HepG2 (cell line): ENCODE data around the gene PKDREJ. TPM values are rescaled to one million over a fixed set of nuclear protein-coding genes. Genes with fewer than 3 reads are reported as not detected.
A peak's percentile ranks its signal among the peaks of the same experiment; 100 is the strongest.

ENCODE experiments used
- ATF1 ChIP-seq: IDR thresholded peaks from 2 replicates; pipeline ENCODE4 v1.6.1; 2016; ENCODE audit warnings: mild to moderate bottlenecking, control low read depth
- DMAP1 ChIP-seq: IDR thresholded peaks from 2 replicates; pipeline ENCODE4 v1.6.1; 2016
- ELF3 ChIP-seq: IDR thresholded peaks from 2 replicates; pipeline ENCODE4 v1.6.1; 2016; ENCODE audit warnings: missing genetic modification reagents, missing compliant biosample characterization
- ETV5 ChIP-seq: IDR thresholded peaks from 2 replicates; pipeline ENCODE4 v1.6.1; 2018; ENCODE audit warnings: missing biosample characterization, missing genetic modification reagents, inconsistent platforms, borderline replicate concordance
- ETV6 ChIP-seq: sonication (generic); formaldehyde crosslinking; conservative IDR thresholded peaks from 2 replicates; pipeline ENCODE4 v1.4.0; 2020; ENCODE audit warnings: missing genetic modification reagents
- EZH2 ChIP-seq: conservative IDR thresholded peaks from 2 replicates; pipeline ENCODE4 v1.6.1; 2012; ENCODE audit warnings: mild to moderate bottlenecking, low read depth, low read length, moderate library complexity
- HMG20A ChIP-seq: IDR thresholded peaks from 2 replicates; pipeline ENCODE4 v1.6.1; 2016; ENCODE audit warnings: borderline replicate concordance
- HNF1B ChIP-seq: sonication (generic); formaldehyde crosslinking; IDR thresholded peaks from 2 replicates; pipeline ENCODE4 v1.5.1; 2020; ENCODE audit warnings: mild to moderate bottlenecking, moderate library complexity, missing genetic modification reagents
- ISX ChIP-seq: sonication (generic); formaldehyde crosslinking; conservative IDR thresholded peaks from 2 replicates; pipeline ENCODE4 v1.5.0; 2020; ENCODE audit warnings: missing genetic modification reagents
- JDP2 ChIP-seq: sonication (generic); formaldehyde crosslinking; IDR thresholded peaks from 2 replicates; pipeline ENCODE4 v1.8.1; 2022; ENCODE audit warnings: missing genetic modification reagents, borderline replicate concordance
- KLF9 ChIP-seq: IDR thresholded peaks from 2 replicates; pipeline ENCODE4 v1.6.1; 2016; ENCODE audit warnings: low read depth
- KMT2B ChIP-seq: IDR thresholded peaks from 2 replicates; pipeline ENCODE4 v1.6.1; 2016; ENCODE audit warnings: missing genetic modification reagents, missing compliant biosample characterization
- MIER3 ChIP-seq: IDR thresholded peaks from 2 replicates; pipeline ENCODE4 v1.6.1; 2016; ENCODE audit warnings: missing compliant biosample characterization, borderline replicate concordance
- NFE2 ChIP-seq: sonication (generic); formaldehyde crosslinking; IDR thresholded peaks from 2 replicates; pipeline ENCODE4 v1.4.0; 2020; ENCODE audit warnings: missing genetic modification reagents
- NKX3-1 ChIP-seq: sonication (generic); formaldehyde crosslinking; IDR thresholded peaks from 2 replicates; pipeline ENCODE4 v1.5.0; 2020; ENCODE audit warnings: missing genetic modification reagents
- NR1H2 ChIP-seq: sonication (generic); formaldehyde crosslinking; IDR thresholded peaks from 2 replicates; pipeline ENCODE4 v1.8.1; 2022; ENCODE audit warnings: low read depth, missing genetic modification reagents, borderline replicate concordance
- NRL ChIP-seq: sonication (generic); formaldehyde crosslinking; IDR thresholded peaks from 2 replicates; pipeline ENCODE4 v1.5.0; 2020; ENCODE audit warnings: missing genetic modification reagents, mild to moderate bottlenecking, moderate library complexity, borderline replicate concordance
- SP2 ChIP-seq: sonication (generic); formaldehyde crosslinking; IDR thresholded peaks from 2 replicates; pipeline ENCODE4 v1.5.1; 2020; ENCODE audit warnings: mild to moderate bottlenecking, missing genetic modification reagents
- TAF15 ChIP-seq: fragments of 200-400 bp; formaldehyde crosslinking; IDR thresholded peaks from one replicate; pipeline ENCODE4 v1.6.1; 2018; ENCODE audit warnings: mild to moderate bottlenecking, low read depth, low read length; ENCODE audit not compliant: poor library complexity, severe bottlenecking
- THYN1 ChIP-seq: sonication (generic); formaldehyde crosslinking; IDR thresholded peaks from 2 replicates; pipeline ENCODE4 v1.8.1; 2023; ENCODE audit warnings: low read depth, mild to moderate bottlenecking, moderate library complexity, missing genetic modification reagents, borderline replicate concordance
- ZFY ChIP-seq: sonication (generic); formaldehyde crosslinking; IDR thresholded peaks from 2 replicates; pipeline ENCODE4 v1.4.0; 2020; ENCODE audit warnings: missing genetic modification reagents
- ZNF124 ChIP-seq: sonication (generic); formaldehyde crosslinking; IDR thresholded peaks from 2 replicates; pipeline ENCODE4 v1.4.0; 2020; ENCODE audit warnings: missing genetic modification reagents
- ZNF468 ChIP-seq: sonication (generic); formaldehyde crosslinking; IDR thresholded peaks from 2 replicates; pipeline ENCODE4 v1.8.0; 2022; ENCODE audit warnings: mild to moderate bottlenecking, moderate library complexity, missing genetic modification reagents
- ZNF569 ChIP-seq: sonication (generic); formaldehyde crosslinking; IDR thresholded peaks from 2 replicates; pipeline ENCODE4 v1.5.0; 2020; ENCODE audit warnings: mild to moderate bottlenecking, missing genetic modification reagents, moderate library complexity, borderline replicate concordance
- ZNF691 ChIP-seq: sonication (generic); formaldehyde crosslinking; IDR thresholded peaks from 2 replicates; pipeline ENCODE4 v1.4.0; 2020; ENCODE audit warnings: missing genetic modification reagents, low read depth, mild to moderate bottlenecking, borderline replicate concordance
- ZNF703 ChIP-seq: sonication (generic); formaldehyde crosslinking; IDR thresholded peaks from 2 replicates; pipeline ENCODE4 v1.5.1; 2020; ENCODE audit warnings: missing genetic modification reagents, mild to moderate bottlenecking, moderate library complexity, borderline replicate concordance
- ZNF746 ChIP-seq: sonication (generic); formaldehyde crosslinking; IDR thresholded peaks from 2 replicates; pipeline ENCODE4 v1.8.0; 2022; ENCODE audit warnings: mild to moderate bottlenecking, missing genetic modification reagents
- ZNF747 ChIP-seq: sonication (generic); formaldehyde crosslinking; IDR thresholded peaks from 2 replicates; pipeline ENCODE4 v1.8.1; 2023; ENCODE audit warnings: missing genetic modification reagents, mild to moderate bottlenecking, borderline replicate concordance
- ZNF780A ChIP-seq: sonication (generic); formaldehyde crosslinking; IDR thresholded peaks from 2 replicates; pipeline ENCODE4 v1.8.0; 2022; ENCODE audit warnings: mild to moderate bottlenecking, missing genetic modification reagents, moderate library complexity
- ZNF790 ChIP-seq: sonication (generic); formaldehyde crosslinking; IDR thresholded peaks from 2 replicates; pipeline ENCODE4 v1.8.0; 2022; ENCODE audit warnings: missing genetic modification reagents, mild to moderate bottlenecking, borderline replicate concordance
- ZNF891 ChIP-seq: sonication (generic); formaldehyde crosslinking; IDR thresholded peaks from 2 replicates; pipeline ENCODE4 v1.5.0; 2020; ENCODE audit warnings: mild to moderate bottlenecking, missing genetic modification reagents
- polyA plus RNA-seq, 8 experiments: library from polyadenylated mRNA; depleted of rRNA in 3 of 8; stranded (reverse) in 7 of 8; unstranded in 1 of 8; fragments of >200 nt; fragmentation: Illumina TruSeq in 4 of 8; extraction: Trizol in 4 of 8; gene quantifications; 2 replicates each; pipeline versions ENCODE4 v1.2.1 to v1.2.3, GENCODE V29; 2011 to 2016; ENCODE audit warnings: low read depth in 4 of 8, missing spikeins in 1 of 8, mixed read lengths in 1 of 8; ENCODE audit not compliant: insufficient read depth in 1 of 8
- total RNA-seq, 5 experiments: library from RNA; depleted of rRNA; stranded (reverse); fragments of >200 nt; fragmentation: Illumina TruSeq; extraction: Trizol; gene quantifications; 2 replicates each; pipeline ENCODE4 v1.2.3, GENCODE V29; 2016; ENCODE audit warnings: low read depth in 1 of 5

PKDREJ gene
- total and polyA plus RNA-seq, 2 of the 13 experiments (the other 11 are each of a cell fraction or from before 2014, with no cell fraction given), result not detected

- peak; percentile 91 for TF ChIP-seq ZNF691 (CRISPR knock-in tag)
- TF ChIP-seq ZNF747, result peak; percentile 83
- peak; percentile 51; the same call in 1 of the 2 replicates for TF ChIP-seq ZNF790 (CRISPR knock-in tag)
- TF ChIP-seq THYN1 (CRISPR knock-in tag), result no peak
- peak; percentile 84; the same call in 1 of the 2 replicates for TF ChIP-seq NR1H2 (CRISPR knock-in tag)
- TF ChIP-seq NRL (CRISPR knock-in tag), result 0 out of 2 replicates have a peak, but pooled peaks have one; percentile 13
- TF ChIP-seq ZNF891, result 0 out of 2 replicates have a peak, but pooled peaks have one; percentile 35
- TF ChIP-seq TAF15, result peak; percentile 31
- TF ChIP-seq ZNF746, result no peak
- TF ChIP-seq MIER3 (CRISPR knock-in tag), result no peak
- TF ChIP-seq KLF9 (CRISPR knock-in tag), result no peak
- peak; percentile 23; the same call in 1 of the 2 replicates for TF ChIP-seq JDP2 (CRISPR knock-in tag)
- TF ChIP-seq ZNF569 (CRISPR knock-in tag), result no peak
- peak; percentile 53 for TF ChIP-seq ISX (CRISPR knock-in tag)
- peak; percentile 47 for TF ChIP-seq ETV5
- TF ChIP-seq ATF1 (CRISPR knock-in tag), result no peak
- TF ChIP-seq SP2, result peak; percentile 88
- TF ChIP-seq ZNF703 (CRISPR knock-in tag), result peak; percentile 83; the same call in 1 of the 2 replicates
- no peak for TF ChIP-seq EZH2
- TF ChIP-seq DMAP1 (CRISPR knock-in tag), result no peak
- peak; percentile 87 for TF ChIP-seq ELF3 (CRISPR knock-in tag)
- TF ChIP-seq HMG20A, result no peak
- no peak; the same call in 1 of the 2 replicates for TF ChIP-seq NKX3-1 (CRISPR knock-in tag)
- no peak for TF ChIP-seq NFE2 (CRISPR knock-in tag)
- peak; percentile 87 for TF ChIP-seq ZFY (CRISPR knock-in tag)
- no peak; the same call in 1 of the 2 replicates for TF ChIP-seq ZNF780A (CRISPR knock-in tag)
- peak; percentile 15; the same call in 1 of the 2 replicates for TF ChIP-seq HNF1B (CRISPR knock-in tag)
- TF ChIP-seq ETV6 (CRISPR knock-in tag), result peak; percentile 31; the same call in 1 of the 2 replicates
- no peak for TF ChIP-seq ZNF124 (CRISPR knock-in tag)
- peak; percentile 21; the same call in 1 of the 2 replicates for TF ChIP-seq ZNF468 (CRISPR knock-in tag)
- peak; percentile 65 for TF ChIP-seq KMT2B
These were observed 12.9 kb downstream of the PKDREJ start, which contains the start of gene CDPF1 (continued) for GRCh38 chr22:46250035-46250782.
